GM19193 (cell line): ENCODE results near the gene NECTIN2.

Experiments used
- POLR2A ChIP-seq: IDR thresholded peaks from 4 replicates; pipeline ENCODE4 v1.6.1; 2011; ENCODE audit not compliant: insufficient read depth, insufficient read length; ENCODE audit errors: extremely low read depth

Gene NECTIN2

DNA sequence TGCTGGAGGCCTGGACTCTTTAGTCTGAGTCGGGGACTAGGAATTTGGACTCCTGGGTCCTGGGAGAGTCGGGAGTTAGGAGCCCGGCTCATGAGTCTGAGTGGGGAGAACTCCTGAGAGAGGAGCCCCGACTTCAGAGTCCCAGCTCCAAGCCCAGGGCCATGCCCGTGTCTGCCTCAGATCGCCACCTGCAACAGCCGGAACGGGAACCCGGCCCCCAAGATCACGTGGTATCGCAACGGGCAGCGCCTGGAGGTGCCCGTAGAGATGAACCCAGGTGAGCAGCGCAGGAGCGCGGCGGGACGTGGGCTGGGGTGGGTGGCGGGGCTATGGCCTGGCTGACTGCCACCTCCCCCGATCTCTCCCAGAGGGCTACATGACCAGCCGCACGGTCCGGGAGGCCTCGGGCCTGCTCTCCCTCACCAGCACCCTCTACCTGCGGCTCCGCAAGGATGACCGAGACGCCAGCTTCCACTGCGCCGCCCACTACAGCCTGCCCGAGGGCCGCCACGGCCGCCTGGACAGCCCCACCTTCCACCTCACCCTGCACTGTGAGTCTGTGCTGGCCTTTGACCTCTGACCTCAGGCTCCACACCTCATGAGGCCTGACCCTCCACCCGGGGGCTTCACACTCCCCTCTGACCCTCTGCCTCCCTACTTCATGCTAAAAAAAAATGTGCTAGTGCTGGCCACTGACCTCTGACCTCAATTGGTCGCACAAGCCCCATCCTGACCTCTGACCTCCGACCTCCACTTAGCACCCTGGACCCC lies 32.8 kb upstream of the NECTIN2 start:
- no peak for TF ChIP-seq POLR2A

DNA sequence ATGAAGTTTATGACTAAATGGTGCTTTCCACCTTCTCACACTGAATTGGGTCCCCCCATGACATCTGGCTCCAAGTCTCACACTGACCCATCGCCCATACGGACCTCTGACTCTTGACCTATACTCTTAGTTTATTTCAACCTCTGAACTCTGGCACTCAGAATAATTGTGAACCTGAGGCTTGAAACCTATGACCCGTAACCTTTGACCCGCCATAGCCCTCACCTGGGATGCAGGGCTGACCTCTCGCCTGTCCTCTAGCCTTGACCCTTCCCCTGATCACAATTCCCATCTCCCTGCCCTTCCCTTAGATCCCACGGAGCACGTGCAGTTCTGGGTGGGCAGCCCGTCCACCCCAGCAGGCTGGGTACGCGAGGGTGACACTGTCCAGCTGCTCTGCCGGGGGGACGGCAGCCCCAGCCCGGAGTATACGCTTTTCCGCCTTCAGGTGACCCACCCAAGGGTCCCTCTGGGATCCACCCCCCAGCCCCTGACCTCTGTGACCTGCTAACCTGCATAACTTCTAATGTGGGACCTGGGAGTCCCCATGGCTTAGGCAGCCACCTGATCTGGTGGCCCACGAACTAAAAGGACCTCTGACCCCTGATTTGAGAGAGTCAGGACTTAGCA lies 32.1 kb upstream of the NECTIN2 start:
- TF ChIP-seq POLR2A: no peak

DNA sequence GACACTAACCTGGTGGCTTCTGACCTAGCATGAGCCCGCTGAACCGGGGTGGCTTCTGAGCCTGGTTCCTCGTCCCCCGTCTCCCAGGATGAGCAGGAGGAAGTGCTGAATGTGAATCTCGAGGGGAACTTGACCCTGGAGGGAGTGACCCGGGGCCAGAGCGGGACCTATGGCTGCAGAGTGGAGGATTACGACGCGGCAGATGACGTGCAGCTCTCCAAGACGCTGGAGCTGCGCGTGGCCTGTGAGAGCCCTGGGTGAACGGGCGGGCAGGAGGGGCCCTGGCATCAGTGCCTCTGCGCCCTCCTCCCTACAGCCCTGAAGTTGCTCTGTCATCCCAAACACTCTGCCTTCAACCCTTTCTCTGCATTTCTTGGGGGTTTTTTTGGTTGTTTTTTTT lies 31.6 kb upstream of the NECTIN2 start:
- TF ChIP-seq POLR2A: no peak

DNA sequence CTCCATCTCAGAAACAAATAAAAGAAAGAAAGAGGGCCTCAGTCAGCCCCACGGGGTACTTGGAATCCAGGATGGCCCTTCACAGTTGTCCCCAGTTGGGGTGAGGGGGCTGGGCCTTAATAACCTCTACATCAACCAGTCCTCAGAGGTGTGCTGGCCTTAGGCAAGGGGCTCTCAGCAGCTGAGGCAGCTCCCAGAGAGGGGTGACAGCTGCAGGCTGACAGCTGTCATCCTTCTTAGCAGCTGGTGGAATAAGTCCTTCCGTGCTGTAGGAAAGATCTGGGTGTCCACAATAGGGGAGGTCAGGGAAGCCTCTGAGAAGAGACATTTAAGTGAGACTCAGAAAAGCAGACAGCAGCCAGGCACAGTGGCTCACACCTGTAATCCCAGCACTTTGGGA lies 29.8 kb upstream of the NECTIN2 start:
- no peak for TF ChIP-seq POLR2A

DNA sequence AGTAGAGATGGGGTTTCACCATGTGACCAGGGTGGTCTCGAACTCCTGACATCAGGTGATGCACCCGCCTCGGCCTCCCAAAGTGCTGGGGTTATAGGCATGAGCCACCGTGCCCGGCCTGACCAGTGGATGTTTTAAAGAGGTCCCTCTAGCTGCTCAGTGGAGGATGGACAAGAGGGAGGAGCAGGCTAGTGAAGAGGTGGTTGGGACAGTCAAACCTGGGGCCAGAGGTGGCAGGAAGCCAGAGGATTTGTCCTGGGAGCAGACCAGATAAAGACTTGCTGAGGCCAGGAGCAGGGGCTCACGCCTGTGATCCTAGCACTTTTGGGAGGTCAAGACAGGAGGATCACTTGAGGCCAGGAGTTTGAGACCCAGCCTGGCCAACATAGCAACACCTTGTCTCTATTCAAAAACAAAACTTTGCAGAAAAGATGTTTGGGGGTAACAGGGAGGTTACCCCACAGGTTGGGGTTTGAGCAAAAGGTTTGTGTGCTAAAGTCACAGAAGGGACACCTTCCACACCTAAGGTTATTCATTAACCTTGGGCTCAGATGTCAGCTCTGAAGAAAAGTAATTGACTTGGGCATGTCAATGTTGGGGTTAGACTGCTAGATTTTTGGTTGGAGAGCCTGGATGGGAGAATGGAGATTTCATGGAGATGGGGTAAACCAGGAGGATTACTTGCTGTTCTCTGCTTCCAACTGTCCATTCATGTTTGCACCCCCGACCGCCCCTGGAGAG lies 28.2 kb upstream of the NECTIN2 start:
- no peak for TF ChIP-seq POLR2A

GRCh38 chr19:44818466-44819031 lies 27.5 kb upstream of the NECTIN2 start:
- TF ChIP-seq POLR2A: no peak

GRCh38 chr19:44819246-44819832 lies 26.8 kb upstream of the NECTIN2 start:
- no peak for TF ChIP-seq POLR2A

- no peak for TF ChIP-seq POLR2A
These were observed 25.2 kb upstream of the NECTIN2 start for GRCh38 chr19:44820648-44821609.

GRCh38 chr19:44822177-44822576 lies 23.9 kb upstream of the NECTIN2 start:
- no peak for TF ChIP-seq POLR2A

DNA sequence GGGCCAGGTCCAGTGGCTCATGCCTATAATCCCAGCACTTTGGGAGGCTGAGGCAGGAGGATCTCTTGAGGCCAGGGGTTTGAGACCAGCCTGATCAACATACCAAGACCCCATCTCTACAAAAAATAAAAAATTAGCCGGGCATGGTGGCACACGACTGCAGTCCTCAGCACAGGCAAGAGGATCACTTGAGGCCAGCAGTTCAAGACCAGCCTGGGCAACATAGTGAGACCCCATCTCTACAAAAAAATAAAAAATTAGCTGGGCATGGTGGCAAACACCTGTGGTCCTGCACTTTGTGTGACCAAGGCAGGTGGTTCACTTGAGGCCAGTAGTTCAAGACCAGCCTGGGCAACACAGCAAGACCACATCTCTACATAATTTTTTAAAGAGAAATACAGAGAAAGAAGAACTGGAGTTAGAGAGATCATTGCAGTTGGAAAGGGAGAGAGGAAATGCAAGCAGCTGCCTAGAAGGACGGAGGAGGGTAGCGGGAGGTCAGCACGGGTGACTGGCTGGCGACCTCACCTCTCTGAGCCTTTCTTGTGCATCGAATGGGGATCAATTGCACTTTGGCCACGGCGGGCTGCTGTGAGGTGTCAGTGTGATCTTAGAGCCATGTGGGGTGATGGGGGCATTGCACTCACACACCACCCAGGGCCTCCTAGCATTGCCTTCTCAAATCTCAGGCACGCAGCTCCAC lies 23.3 kb upstream of the NECTIN2 start:
- TF ChIP-seq POLR2A: no peak

DNA sequence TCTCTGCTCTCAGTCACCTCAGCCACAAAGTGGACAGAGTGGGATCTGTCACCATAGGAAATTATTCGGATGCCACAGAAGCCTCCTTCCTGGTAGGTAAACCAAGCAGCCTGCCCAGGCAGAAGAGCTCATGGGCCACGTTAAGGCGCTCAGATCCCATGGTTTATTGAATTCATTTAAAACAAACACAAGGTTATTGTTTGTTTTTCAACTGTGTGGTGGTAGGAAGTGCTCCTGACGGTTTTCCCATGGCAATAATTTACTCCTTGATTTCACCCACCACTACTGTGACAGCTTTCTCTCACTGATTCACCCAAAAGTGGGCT lies 22.8 kb upstream of the NECTIN2 start:
- no peak for TF ChIP-seq POLR2A

GRCh38 chr19:44824761-44825160 lies 21.3 kb upstream of the NECTIN2 start:
- TF ChIP-seq POLR2A: no peak

GRCh38 chr19:44839276-44839675 lies 6.8 kb upstream of the NECTIN2 start:
- no peak for TF ChIP-seq POLR2A
